ENCODE measurements around the gene MB.

- TF ChIP-seq JUNB (IDR thresholded peaks at IDR 0.05; ENCODE audit: unreplicated experiment) = no peak
- no peak for TF ChIP-seq EZH2 (IDR thresholded peaks at IDR 0.05; ENCODE audit: low read depth, unreplicated experiment)
- no peak for TF ChIP-seq CTCF (conservative IDR thresholded peaks at IDR 0.05; ENCODE audit: low read depth in 2 of 2)
- no peak for TF ChIP-seq REST (IDR thresholded peaks at IDR 0.05; ENCODE audit: unreplicated experiment)
- no peak for TF ChIP-seq ETS1 (IDR thresholded peaks at IDR 0.05)
- no peak for TF ChIP-seq POLR2AphosphoS5 (IDR thresholded peaks at IDR 0.05; ENCODE audit: low read depth)
- TF ChIP-seq EZH2phosphoT487 (IDR thresholded peaks at IDR 0.05; ENCODE audit: unreplicated experiment) = no peak
- no peak for TF ChIP-seq NANOG (IDR thresholded peaks at IDR 0.05; ENCODE audit: borderline replicate concordance)
- TF ChIP-seq CREB1 (CRISPR knock-in tag; IDR thresholded peaks at IDR 0.05; ENCODE audit: low read depth) = no peak
- TF ChIP-seq ZNF331 (CRISPR knock-in tag; IDR thresholded peaks at IDR 0.05; ENCODE audit: low read depth) = no peak
- TF ChIP-seq ZNF462 (CRISPR knock-in tag; IDR thresholded peaks at IDR 0.05) = no peak
- no peak for TF ChIP-seq ZNF114 (CRISPR knock-in tag; IDR thresholded peaks at IDR 0.05)
Observed at GRCh38 chr22:35590634-35591295, 26.4 kb downstream of the MB start.
